ENCODE measurements around the gene SLC49A4. TPM values are rescaled to one million over a fixed set of nuclear protein-coding genes. Genes with fewer than 3 reads are reported as not detected.
"Not testable (repeated sequence)": the region's sequence is repeated elsewhere in the genome, so short reads cannot be mapped to it uniquely, and the experiment has no call there.

The SLC49A4 gene, protein sequence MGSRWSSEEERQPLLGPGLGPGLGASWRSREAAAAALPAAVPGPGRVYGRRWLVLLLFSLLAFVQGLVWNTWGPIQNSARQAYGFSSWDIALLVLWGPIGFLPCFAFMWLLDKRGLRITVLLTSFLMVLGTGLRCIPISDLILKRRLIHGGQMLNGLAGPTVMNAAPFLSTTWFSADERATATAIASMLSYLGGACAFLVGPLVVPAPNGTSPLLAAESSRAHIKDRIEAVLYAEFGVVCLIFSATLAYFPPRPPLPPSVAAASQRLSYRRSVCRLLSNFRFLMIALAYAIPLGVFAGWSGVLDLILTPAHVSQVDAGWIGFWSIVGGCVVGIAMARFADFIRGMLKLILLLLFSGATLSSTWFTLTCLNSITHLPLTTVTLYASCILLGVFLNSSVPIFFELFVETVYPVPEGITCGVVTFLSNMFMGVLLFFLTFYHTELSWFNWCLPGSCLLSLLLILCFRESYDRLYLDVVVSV
- total RNA-seq (1 to 10 TPM; 7.1 to 7.6 TPM), polyA plus RNA-seq (1 to 10 TPM; 1.9 to 2.3 TPM)

DNA sequence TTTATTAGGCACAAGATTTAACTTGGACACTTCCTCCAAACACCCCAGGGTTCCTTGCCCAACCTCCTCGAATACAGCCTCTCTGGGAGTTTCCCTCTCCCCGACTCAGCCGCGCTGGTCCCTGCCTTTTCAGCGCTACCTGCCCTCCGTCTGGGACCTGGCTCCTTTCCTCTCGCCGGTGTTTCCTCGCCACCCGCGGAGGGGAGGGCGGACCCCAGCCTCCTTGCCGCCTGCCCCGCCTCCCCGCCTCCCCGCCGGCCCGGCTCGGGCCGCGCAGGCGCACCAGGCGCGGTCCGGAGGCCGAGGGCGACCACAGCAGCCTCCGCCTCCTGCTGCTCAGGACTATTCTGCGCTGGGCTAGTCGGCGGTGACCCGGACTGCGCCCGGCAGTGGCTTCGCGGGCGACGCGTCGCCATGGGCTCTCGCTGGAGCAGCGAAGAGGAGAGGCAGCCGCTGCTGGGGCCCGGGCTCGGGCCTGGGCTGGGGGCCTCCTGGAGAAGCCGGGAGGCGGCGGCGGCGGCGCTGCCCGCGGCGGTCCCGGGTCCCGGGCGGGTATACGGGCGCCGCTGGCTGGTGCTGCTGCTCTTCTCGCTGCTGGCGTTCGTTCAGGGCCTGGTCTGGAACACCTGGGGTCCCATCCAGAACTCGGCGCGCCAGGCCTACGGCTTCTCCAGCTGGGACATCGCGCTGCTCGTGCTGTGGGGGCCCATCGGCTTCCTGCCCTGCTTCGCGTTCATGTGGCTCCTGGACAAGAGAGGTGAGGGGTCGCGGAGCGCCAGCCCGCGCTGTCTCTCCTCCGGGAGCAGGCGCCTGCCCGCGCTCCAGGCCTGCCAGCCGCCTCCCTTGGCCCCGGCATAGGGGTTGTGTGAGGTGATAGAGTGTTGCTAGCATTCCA is at the start of gene SLC49A4:
Gene SLC49A4 (plus strand): TSS at position 291 of the 895 bp plus-strand sequence. CDS start 124 bp downstream, at position 415.
- H3K4me1 Mint-ChIP-seq: peaks cover 22 to 29% (median 24%) of the 10 kb centered on the region in 4 donors

DNA sequence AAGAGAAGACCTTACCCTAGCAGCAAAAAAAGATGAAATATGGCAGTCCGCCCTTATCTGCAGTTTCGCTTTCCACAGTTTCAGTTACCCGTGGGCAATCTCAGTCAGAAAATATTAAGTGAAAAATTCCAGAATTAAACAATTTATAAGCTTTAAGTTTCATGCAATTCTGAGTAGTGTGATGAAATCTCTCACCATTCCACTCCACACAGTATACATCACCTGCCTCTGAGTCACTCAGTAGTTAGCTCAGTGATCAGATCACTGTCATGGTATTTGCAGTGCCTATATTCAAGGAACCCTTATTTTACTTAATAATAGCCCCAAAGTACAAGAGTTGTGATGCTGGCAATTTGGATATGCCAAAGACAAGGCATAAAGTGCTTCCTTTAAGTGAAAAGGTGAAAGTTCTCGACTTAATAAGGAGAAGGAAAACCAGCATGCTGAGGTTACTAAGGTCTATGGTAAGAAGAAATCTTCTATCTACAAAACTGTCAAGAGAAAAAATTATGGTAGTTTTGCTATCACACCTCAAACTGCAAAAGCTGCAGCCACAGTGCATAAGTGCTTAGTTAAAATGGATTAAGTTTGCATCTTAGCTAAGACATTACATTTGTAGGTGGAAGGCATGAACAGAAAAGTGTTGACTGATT is 49.4 kb upstream of the SLC49A4 start:
- Mint-ChIP-seq H3K27me3 (no peaks in the 10 kb centered on the region), H3K27ac (no peak overlapping the region), H3K4me3 (no peak overlapping the region), H3K9me3 (peaks cover 0 to 4% (median 0%) of the 10 kb centered on the region in 8 donors), H3K36me3 (peaks cover 46 to 54% of the 10 kb centered on the region in 2 donors), H3K4me1 (no peaks in the 10 kb centered on the region)
- Histone ChIP-seq H3K36me3 (ENCODE audit: insufficient read depth, low read length) (no peaks in the 10 kb centered on the region), H3K4me3 (ENCODE audit: low read length in 2 of 2) (no peak overlapping the region), H3K4me1 (ENCODE audit: insufficient read depth, low read length) (no peaks in the 10 kb centered on the region), H3K27me3 (ENCODE audit: insufficient read depth, low read length) (no peaks in the 10 kb centered on the region), H3K9me3 (ENCODE audit: control insufficient read depth in 1 of 2, low read length in 2 of 2) (no peaks in the 10 kb centered on the region), H3K27ac (ENCODE audit: low read depth, low read length) (no peak overlapping the region)
- intact Hi-C loops (cut with micrococcal nuclease): no loop called here
- DNase-seq: no peak
- ChIA-PET CTCF (ENCODE audit: partially characterized antibody) (interaction anchor here (0.8 to 1.6 kb wide), 2 partner anchors 10 to 11 kb away, joined by 4 to 7 read pairs; no protein-coding TSS in a partner anchor), POLR2A (ENCODE audit: partially characterized antibody) (no interaction called here)

More for the DNA sequence above, at the start of gene SLC49A4:
- Histone ChIP-seq H3K4me1 (ENCODE audit: insufficient read depth, low read length) (peaks cover 48% of the 10 kb centered on the region), H3K27me3 (ENCODE audit: insufficient read depth, low read length) (no peaks in the 10 kb centered on the region), H3K4me3 (ENCODE audit: low read length in 2 of 2) (peak within 1 kb of the TSS; percentile 78 to 83), H3K9me3 (ENCODE audit: control insufficient read depth in 1 of 2, low read length in 2 of 2) (no peaks in the 10 kb centered on the region), H3K36me3 (ENCODE audit: insufficient read depth, low read length) (no peaks in the 10 kb centered on the region), H3K27ac (ENCODE audit: low read depth, low read length) (peak within 1 kb of the TSS; percentile 74)
- no peaks in the 10 kb centered on the region for H3K9me3 Mint-ChIP-seq
- peak within 1 kb of the TSS; percentile 62 to 98 (median 96) for H3K27ac Mint-ChIP-seq
- intact Hi-C loops (cut with micrococcal nuclease): loop anchor here (1.0 to 10.0 kb wide), 4 partner anchors 378 to 1250 kb away; partner anchors contain the start of genes EAF2, FAM162A, IQCB1 and POLQ
- H3K27me3 Mint-ChIP-seq: no peaks in the 10 kb centered on the region
- peaks cover 0 to 6% of the 10 kb centered on the region in 2 donors for H3K36me3 Mint-ChIP-seq
- POLR2A ChIA-PET (ENCODE audit: partially characterized antibody): interaction anchor here (1.2 to 1.8 kb wide), 5 partner anchors 11 to 410 kb away, joined by 3 to 10 read pairs (median 8); partner anchors contain the start of genes DTX3L, FAM162A, KPNA1 and PARP9
- DNase-seq: peak; percentile 62 to 77 (median 68)
- CTCF ChIA-PET (ENCODE audit: partially characterized antibody): interaction anchor here (1.6 kb wide), 2 partner anchors 11 to 148 kb away, joined by 3 read pairs; no protein-coding TSS in a partner anchor
- H3K4me3 Mint-ChIP-seq: peak within 1 kb of the TSS; percentile 78 to 97 (median 94)

DNA sequence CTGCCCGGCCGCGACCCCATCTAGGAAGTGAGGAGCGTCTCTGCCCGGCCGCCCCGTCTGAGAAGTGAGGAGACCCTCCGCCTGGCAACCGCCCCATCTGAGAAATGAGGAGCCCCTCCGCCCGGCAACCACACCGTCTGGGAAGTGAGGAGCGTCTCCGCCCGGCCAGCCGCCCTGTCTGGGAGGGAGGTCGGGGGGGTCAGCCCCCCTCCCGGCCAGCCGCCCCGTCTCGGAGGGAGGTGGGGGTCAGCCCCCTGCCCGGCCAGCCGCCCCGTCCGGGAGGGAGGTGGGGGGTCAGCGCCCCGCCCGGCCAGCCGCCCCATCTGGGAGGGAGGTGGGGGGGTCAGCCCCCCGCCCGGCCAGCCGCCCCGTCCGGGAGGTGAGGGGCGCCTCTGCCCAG is 47.6 kb upstream of the SLC49A4 start:
- H3K4me1 ChIP-seq (ENCODE audit: insufficient read depth, low read length); DNase-seq; intact Hi-C loops (cut with micrococcal nuclease); H3K27ac ChIP-seq (ENCODE audit: low read depth, low read length); CTCF ChIA-PET (ENCODE audit: partially characterized antibody); H3K4me3 ChIP-seq (ENCODE audit: low read length in 2 of 2); H3K27me3 ChIP-seq (ENCODE audit: insufficient read depth, low read length); POLR2A ChIA-PET (ENCODE audit: partially characterized antibody); H3K4me3 Mint-ChIP-seq; H3K36me3 ChIP-seq (ENCODE audit: insufficient read depth, low read length); H3K4me1 Mint-ChIP-seq; H3K27me3 Mint-ChIP-seq; H3K9me3 Mint-ChIP-seq; H3K9me3 ChIP-seq (ENCODE audit: control insufficient read depth in 1 of 2, low read length in 2 of 2); H3K27ac Mint-ChIP-seq: not testable (repeated sequence)
- peaks cover 50% of the 10 kb centered on the region in 2 donors for H3K36me3 Mint-ChIP-seq

DNA sequence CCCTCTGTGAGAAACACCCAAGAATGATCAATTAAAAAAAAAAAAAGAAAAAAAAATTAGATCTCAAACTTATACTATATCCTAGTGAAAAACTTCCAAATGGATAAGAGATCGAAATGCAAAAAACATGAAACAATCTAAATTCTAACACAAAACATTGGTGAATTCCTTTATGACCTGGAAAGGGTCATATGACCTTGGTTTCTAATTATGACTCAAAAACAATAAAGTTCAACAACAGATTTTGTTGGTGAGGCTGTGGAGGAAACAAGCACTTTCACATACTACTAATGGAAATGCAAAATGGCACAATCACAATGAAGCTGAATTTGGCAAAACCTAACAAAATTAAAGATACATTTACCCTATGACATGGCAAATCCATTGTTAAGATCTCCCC is 46.5 kb upstream of the SLC49A4 start:
- peaks cover 6% of the 10 kb centered on the region for H3K36me3 ChIP-seq (ENCODE audit: insufficient read depth, low read length)
- no peaks in the 10 kb centered on the region for H3K4me1 ChIP-seq (ENCODE audit: insufficient read depth, low read length)
- DNase-seq: no peak
- no peaks in the 10 kb centered on the region for H3K27me3 ChIP-seq (ENCODE audit: insufficient read depth, low read length)
- ChIA-PET POLR2A (ENCODE audit: partially characterized antibody) (no interaction called here), CTCF (ENCODE audit: partially characterized antibody) (no interaction called here)
- no peaks in the 10 kb centered on the region for H3K27me3 Mint-ChIP-seq
- H3K27ac ChIP-seq (ENCODE audit: low read depth, low read length): no peak overlapping the region
- peaks cover 0 to 3% (median 0%) of the 10 kb centered on the region in 8 donors for H3K9me3 Mint-ChIP-seq
- intact Hi-C loops (cut with micrococcal nuclease): no loop called here
- H3K4me3 ChIP-seq (ENCODE audit: low read length in 2 of 2): no peak overlapping the region
- H3K36me3 Mint-ChIP-seq: peaks cover 49 to 50% of the 10 kb centered on the region in 2 donors
- no peak overlapping the region for H3K4me3 Mint-ChIP-seq
- no peak overlapping the region for H3K27ac Mint-ChIP-seq
- no peaks in the 10 kb centered on the region for H3K9me3 ChIP-seq (ENCODE audit: control insufficient read depth in 1 of 2, low read length in 2 of 2)
- H3K4me1 Mint-ChIP-seq: no peaks in the 10 kb centered on the region

DNA sequence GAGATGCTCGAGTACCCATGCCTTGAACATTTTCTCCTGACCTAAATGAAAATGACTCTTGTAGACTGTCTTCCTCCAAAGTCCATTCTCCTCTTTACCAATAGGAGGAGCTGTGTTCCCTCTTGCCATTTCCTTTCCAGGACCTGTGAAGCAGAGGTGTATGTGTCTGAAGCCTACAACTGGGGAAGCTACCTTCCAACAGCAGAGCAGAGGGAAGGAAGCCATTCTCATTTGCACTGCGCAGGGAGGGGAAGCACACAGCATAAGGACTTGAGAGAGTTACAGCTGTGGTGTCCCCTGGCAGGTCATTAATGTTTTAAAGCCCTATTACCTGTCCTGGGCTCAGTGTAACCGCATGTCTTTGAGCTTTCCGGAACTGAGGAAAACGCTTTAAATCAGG is 39.9 kb upstream of the SLC49A4 start:
- Mint-ChIP-seq H3K27me3 (no peaks in the 10 kb centered on the region), H3K9me3 (no peaks in the 10 kb centered on the region), H3K4me1 (peaks cover 0 to 3% (median under 1%) of the 10 kb centered on the region in 4 donors), H3K27ac (peak overlapping the region in 1 of 7 donors; percentile 24), H3K36me3 (peaks cover 42 to 57% of the 10 kb centered on the region in 2 donors), H3K4me3 (no peak overlapping the region)
- POLR2A ChIA-PET (ENCODE audit: partially characterized antibody): interaction anchor here (0.9 to 1.0 kb wide), 2 partner anchors 273 to 275 kb away, joined by 3 read pairs; no protein-coding TSS in a partner anchor
- DNase-seq: peak in 4 of 5 donors; percentile 33 to 52 (median 46)
- no peak overlapping the region for H3K4me3 ChIP-seq (ENCODE audit: low read length in 2 of 2)
- H3K27me3 ChIP-seq (ENCODE audit: insufficient read depth, low read length): no peaks in the 10 kb centered on the region
- no peak overlapping the region for H3K27ac ChIP-seq (ENCODE audit: low read depth, low read length)
- intact Hi-C loops (cut with micrococcal nuclease): loop anchor here (1.0 to 2.0 kb wide), 2 partner anchors 273 to 504 kb away; no protein-coding TSS in a partner anchor
- CTCF ChIA-PET (ENCODE audit: partially characterized antibody): interaction anchor here (0.6 to 3.5 kb wide), 13 partner anchors 9 to 274 kb away, joined by 3 to 32 read pairs (median 4); partner anchors contain the start of genes HSPBAP1 and SEMA5B
- H3K4me1 ChIP-seq (ENCODE audit: insufficient read depth, low read length): no peaks in the 10 kb centered on the region
- H3K9me3 ChIP-seq (ENCODE audit: control insufficient read depth in 1 of 2, low read length in 2 of 2): no peaks in the 10 kb centered on the region
- H3K36me3 ChIP-seq (ENCODE audit: insufficient read depth, low read length): peaks cover 6% of the 10 kb centered on the region

DNA sequence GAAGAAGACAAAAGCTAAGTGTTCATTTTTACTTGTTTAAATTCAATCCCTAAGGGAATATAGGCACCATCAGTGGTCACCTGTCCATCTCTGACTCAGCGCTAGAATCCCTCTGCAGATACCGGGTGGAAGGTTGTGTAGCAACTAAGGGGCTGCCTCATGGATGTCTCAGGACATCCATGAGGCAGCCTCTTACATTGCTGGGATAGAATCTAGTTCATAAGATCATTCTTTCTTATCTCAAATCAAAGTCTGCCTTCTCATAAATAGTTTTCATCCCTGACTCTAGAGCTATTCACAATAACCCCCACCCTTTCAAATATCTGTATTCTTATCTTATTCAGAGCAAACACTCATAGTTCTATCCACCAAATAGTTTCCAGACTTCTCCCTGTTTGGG is 39.4 kb upstream of the SLC49A4 start:
- Mint-ChIP-seq H3K27ac (peak overlapping the region in 1 of 7 donors; percentile 44), H3K9me3 (no peaks in the 10 kb centered on the region), H3K36me3 (peaks cover 41 to 57% of the 10 kb centered on the region in 2 donors), H3K27me3 (no peaks in the 10 kb centered on the region), H3K4me1 (peaks cover 0 to 3% (median under 1%) of the 10 kb centered on the region in 4 donors), H3K4me3 (no peak overlapping the region)
- ChIA-PET CTCF (ENCODE audit: partially characterized antibody) (interaction anchor here (0.6 to 3.5 kb wide), 13 partner anchors 10 to 273 kb away, joined by 3 to 32 read pairs (median 4); partner anchors contain the start of genes HSPBAP1 and SEMA5B), POLR2A (ENCODE audit: partially characterized antibody) (interaction anchor here (0.9 to 1.0 kb wide), 2 partner anchors 273 to 274 kb away, joined by 3 read pairs; no protein-coding TSS in a partner anchor)
- DNase-seq: no peak
- H3K27ac ChIP-seq (ENCODE audit: low read depth, low read length): no peak overlapping the region
- H3K27me3 ChIP-seq (ENCODE audit: insufficient read depth, low read length): no peaks in the 10 kb centered on the region
- no peak overlapping the region for H3K4me3 ChIP-seq (ENCODE audit: low read length in 2 of 2)
- intact Hi-C loops (cut with micrococcal nuclease): loop anchor here (1.0 to 2.0 kb wide), 2 partner anchors 273 to 503 kb away; no protein-coding TSS in a partner anchor
- no peaks in the 10 kb centered on the region for H3K4me1 ChIP-seq (ENCODE audit: insufficient read depth, low read length)
- H3K9me3 ChIP-seq (ENCODE audit: control insufficient read depth in 1 of 2, low read length in 2 of 2): no peaks in the 10 kb centered on the region
- peaks cover 6% of the 10 kb centered on the region for H3K36me3 ChIP-seq (ENCODE audit: insufficient read depth, low read length)

All from CD4-positive, alpha-beta memory T cell (primary cell).